ENCODE measurements around the gene MED12. TPM values are rescaled to one million over a fixed set of nuclear protein-coding genes. Genes with fewer than 3 reads are reported as not detected.

MED12 gene
- polyA plus RNA-seq, 3 donors: 2.4 to 17.8 (median 5.0) TPM

GRCh38 chrX:71173440-71173839 is 55.0 kb downstream of the MED12 start:
- Histone ChIP-seq H3K9ac (ENCODE audit: insufficient read depth, low read length, poor library complexity, severe bottlenecking) (no peak overlapping the region), H2AFZ (ENCODE audit: insufficient read depth, low read depth, low read length, poor library complexity, severe bottlenecking) (no peak overlapping the region), H3K4me2 (replicated peaks; ENCODE audit: extremely low read depth, low read length, poor library complexity, severe bottlenecking) (no peak overlapping the region), H3K27ac (ENCODE audit: low read depth in 1 of 2, low read length in 2 of 2) (no peak overlapping the region), H3K27me3 (ENCODE audit: control insufficient read depth in 2 of 2, insufficient read depth in 2 of 2, low read length in 2 of 2) (no peaks in the 10 kb centered on the region), H3K36me3 (replicated peaks in 1 of 2; ENCODE audit: control insufficient read depth in 1 of 2, insufficient read depth in 2 of 2, low read length in 2 of 2) (peaks cover 5 to 21% of the 10 kb centered on the region in 2 donors), H3K4me3 (replicated peaks in 1 of 3; ENCODE audit: low read depth in 2 of 3, low read length in 3 of 3) (no peak overlapping the region), H3K9me3 (replicated peaks in 1 of 2; ENCODE audit: control insufficient read depth in 1 of 2, insufficient read depth in 1 of 2, low read length in 2 of 2) (no peaks in the 10 kb centered on the region), H3K4me1 (ENCODE audit: control insufficient read depth in 1 of 2, insufficient read depth in 2 of 2, low read length in 2 of 2) (peaks cover 18 to 23% of the 10 kb centered on the region in 2 donors), H4K20me1 (ENCODE audit: insufficient read depth, low read length) (no peaks in the 10 kb centered on the region), H3K79me2 (ENCODE audit: insufficient read depth, low read length) (peaks cover 15% of the 10 kb centered on the region)
- TF ChIP-seq, protein P1, sequence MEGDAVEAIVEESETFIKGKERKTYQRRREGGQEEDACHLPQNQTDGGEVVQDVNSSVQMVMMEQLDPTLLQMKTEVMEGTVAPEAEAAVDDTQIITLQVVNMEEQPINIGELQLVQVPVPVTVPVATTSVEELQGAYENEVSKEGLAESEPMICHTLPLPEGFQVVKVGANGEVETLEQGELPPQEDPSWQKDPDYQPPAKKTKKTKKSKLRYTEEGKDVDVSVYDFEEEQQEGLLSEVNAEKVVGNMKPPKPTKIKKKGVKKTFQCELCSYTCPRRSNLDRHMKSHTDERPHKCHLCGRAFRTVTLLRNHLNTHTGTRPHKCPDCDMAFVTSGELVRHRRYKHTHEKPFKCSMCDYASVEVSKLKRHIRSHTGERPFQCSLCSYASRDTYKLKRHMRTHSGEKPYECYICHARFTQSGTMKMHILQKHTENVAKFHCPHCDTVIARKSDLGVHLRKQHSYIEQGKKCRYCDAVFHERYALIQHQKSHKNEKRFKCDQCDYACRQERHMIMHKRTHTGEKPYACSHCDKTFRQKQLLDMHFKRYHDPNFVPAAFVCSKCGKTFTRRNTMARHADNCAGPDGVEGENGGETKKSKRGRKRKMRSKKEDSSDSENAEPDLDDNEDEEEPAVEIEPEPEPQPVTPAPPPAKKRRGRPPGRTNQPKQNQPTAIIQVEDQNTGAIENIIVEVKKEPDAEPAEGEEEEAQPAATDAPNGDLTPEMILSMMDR (IDR thresholded peaks at IDR 0.05): no peak
- DNase-seq: no peak
- no peak overlapping the region for H3K4me3 Mint-ChIP-seq
- no peak overlapping the region for H3K27ac Mint-ChIP-seq
- H3K36me3 Mint-ChIP-seq: peaks cover 25 to 32% of the 10 kb centered on the region in 2 donors
- H3K4me1 Mint-ChIP-seq: peaks cover 46% of the 10 kb centered on the region
- intact Hi-C loops (cut with micrococcal nuclease): loop anchor here in 1 of 2 donors (10.0 kb wide), 1 partner anchor 79 kb away; the partner anchor contains the start of gene FOXO4
- no CpG with 5 or more reads among the region's 2 CpGs for WGBS (ENCODE audit: insufficient coverage)
- no peaks in the 10 kb centered on the region for H3K9me3 Mint-ChIP-seq
- H3K27me3 Mint-ChIP-seq (ENCODE audit: low read depth in 3 of 3): peaks cover 0 to 9% (median 0%) of the 10 kb centered on the region in 3 donors

DNA sequence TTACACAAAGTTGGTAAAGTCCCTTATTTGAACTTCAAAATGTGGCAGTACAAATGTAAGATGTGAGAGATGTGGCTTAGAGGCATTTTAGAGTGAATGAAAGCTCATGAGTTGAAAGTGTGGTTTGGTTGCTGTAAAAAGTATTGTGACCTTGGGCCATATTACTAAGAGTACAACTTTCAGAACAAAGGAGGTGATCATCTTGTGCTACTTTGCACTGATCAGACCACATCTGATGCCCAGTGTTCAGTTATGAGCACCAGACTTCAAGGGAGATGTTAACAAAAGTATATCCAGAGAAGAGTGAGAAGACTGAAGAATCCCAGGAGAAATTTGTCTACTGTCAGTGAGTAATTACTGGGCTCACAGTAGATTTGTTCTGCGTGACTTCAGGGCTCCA is 56.4 kb downstream of the MED12 start:
- H3K9ac ChIP-seq (ENCODE audit: insufficient read depth, low read length, poor library complexity, severe bottlenecking): no peak overlapping the region

More for the DNA sequence above, 56.4 kb downstream of the MED12 start:
- DNase-seq: no peak
- Mint-ChIP-seq H3K36me3 (peaks cover 23 to 32% of the 10 kb centered on the region in 2 donors), H3K27me3 (ENCODE audit: low read depth in 3 of 3) (peaks cover 0 to 6% (median 0%) of the 10 kb centered on the region in 3 donors), H3K9me3 (no peaks in the 10 kb centered on the region), H3K4me1 (peaks cover 43% of the 10 kb centered on the region), H3K27ac (no peak overlapping the region), H3K4me3 (no peak overlapping the region)
- no peak overlapping the region for H3K4me3 ChIP-seq (replicated peaks in 1 of 3; ENCODE audit: low read depth in 2 of 3, low read length in 3 of 3)
- intact Hi-C loops (cut with micrococcal nuclease): loop anchor here (5.0 to 10.0 kb wide), 2 partner anchors 80 to 202 kb away; partner anchors contain the start of gene FOXO4 (in 1 of the 2)
- H2AFZ ChIP-seq (ENCODE audit: insufficient read depth, low read depth, low read length, poor library complexity, severe bottlenecking): no peak overlapping the region
- no peaks in the 10 kb centered on the region for H3K9me3 ChIP-seq (replicated peaks in 1 of 2; ENCODE audit: control insufficient read depth in 1 of 2, insufficient read depth in 1 of 2, low read length in 2 of 2)
- no peaks in the 10 kb centered on the region for H3K27me3 ChIP-seq (ENCODE audit: control insufficient read depth in 2 of 2, insufficient read depth in 2 of 2, low read length in 2 of 2)
- H3K4me1 ChIP-seq (ENCODE audit: control insufficient read depth in 1 of 2, insufficient read depth in 2 of 2, low read length in 2 of 2): peaks cover 18 to 23% of the 10 kb centered on the region in 2 donors
- peaks cover 8 to 21% of the 10 kb centered on the region in 2 donors for H3K36me3 ChIP-seq (replicated peaks in 1 of 2; ENCODE audit: control insufficient read depth in 1 of 2, insufficient read depth in 2 of 2, low read length in 2 of 2)
- TF ChIP-seq, protein P1 (IDR thresholded peaks at IDR 0.05): no peak
- H3K79me2 ChIP-seq (ENCODE audit: insufficient read depth, low read length): peaks cover 10% of the 10 kb centered on the region
- H3K4me2 ChIP-seq (replicated peaks; ENCODE audit: extremely low read depth, low read length, poor library complexity, severe bottlenecking): no peak overlapping the region
- H4K20me1 ChIP-seq (ENCODE audit: insufficient read depth, low read length): no peaks in the 10 kb centered on the region
- no CpG with 5 or more reads among the region's 1 CpG for WGBS (ENCODE audit: insufficient coverage)
- H3K27ac ChIP-seq (ENCODE audit: low read depth in 1 of 2, low read length in 2 of 2): no peak overlapping the region
